Chondrocyte (in vitro differentiated cells): Measurements from ENCODE around the gene LSM12. TPM values are rescaled to one million over a fixed set of nuclear protein-coding genes. Genes with fewer than 3 reads are reported as not detected.

Source experiments
- DNase-seq: peaks from one replicate; pipeline ENCODE4 v3.0.0; 2021; ENCODE audit warnings: mixed read lengths, low spot score
- H3K27ac Mint-ChIP-seq: one replicate; pipeline ENCODE4 v1.8.0; 2021; ENCODE audit warnings: mild to moderate bottlenecking, moderate library complexity, mixed read lengths; ENCODE audit not compliant: unreplicated experiment
- H3K27me3 Mint-ChIP-seq: 2 replicates; pipeline ENCODE4 v1.8.0; 2021; ENCODE audit warnings: low read depth, mixed read lengths
- H3K36me3 Mint-ChIP-seq: 2 replicates; pipeline ENCODE4 v1.8.0; 2021; ENCODE audit warnings: low read depth, mixed read lengths
- H3K4me1 Mint-ChIP-seq: 2 replicates; pipeline ENCODE4 v1.8.0; 2021; ENCODE audit warnings: low read depth, mild to moderate bottlenecking, mixed read lengths
- H3K4me3 Mint-ChIP-seq: one replicate; pipeline ENCODE4 v1.8.0; 2021; ENCODE audit warnings: mild to moderate bottlenecking, moderate library complexity, mixed read lengths; ENCODE audit not compliant: unreplicated experiment
- H3K9me3 Mint-ChIP-seq: 2 replicates; pipeline ENCODE4 v1.8.0; 2021; ENCODE audit warnings: low read depth, mixed read lengths
- total RNA-seq: library from RNA; stranded (reverse); gene quantifications from 3 replicates; pipeline ENCODE4 v1.2.1, GENCODE V29; 2021
- TF ChIP-seq, protein P1 (sequence below): fragments of 200-600 bp; sonication (generic); IDR thresholded peaks from 2 replicates; pipeline ENCODE4 v1.5.0; 2021; ENCODE audit warnings: antibody characterized with exemption, mild to moderate bottlenecking, moderate library complexity

Gene LSM12
- total RNA-seq, 1 donor from 2014 or later: 48.3 TPM

- TF ChIP-seq, protein P1, sequence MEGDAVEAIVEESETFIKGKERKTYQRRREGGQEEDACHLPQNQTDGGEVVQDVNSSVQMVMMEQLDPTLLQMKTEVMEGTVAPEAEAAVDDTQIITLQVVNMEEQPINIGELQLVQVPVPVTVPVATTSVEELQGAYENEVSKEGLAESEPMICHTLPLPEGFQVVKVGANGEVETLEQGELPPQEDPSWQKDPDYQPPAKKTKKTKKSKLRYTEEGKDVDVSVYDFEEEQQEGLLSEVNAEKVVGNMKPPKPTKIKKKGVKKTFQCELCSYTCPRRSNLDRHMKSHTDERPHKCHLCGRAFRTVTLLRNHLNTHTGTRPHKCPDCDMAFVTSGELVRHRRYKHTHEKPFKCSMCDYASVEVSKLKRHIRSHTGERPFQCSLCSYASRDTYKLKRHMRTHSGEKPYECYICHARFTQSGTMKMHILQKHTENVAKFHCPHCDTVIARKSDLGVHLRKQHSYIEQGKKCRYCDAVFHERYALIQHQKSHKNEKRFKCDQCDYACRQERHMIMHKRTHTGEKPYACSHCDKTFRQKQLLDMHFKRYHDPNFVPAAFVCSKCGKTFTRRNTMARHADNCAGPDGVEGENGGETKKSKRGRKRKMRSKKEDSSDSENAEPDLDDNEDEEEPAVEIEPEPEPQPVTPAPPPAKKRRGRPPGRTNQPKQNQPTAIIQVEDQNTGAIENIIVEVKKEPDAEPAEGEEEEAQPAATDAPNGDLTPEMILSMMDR: no peak
- Mint-ChIP-seq H3K27ac (peak overlapping the region; percentile 98), H3K9me3 (no peaks in the 10 kb centered on the region), H3K36me3 (peaks cover 2% of the 10 kb centered on the region), H3K4me3 (no peak overlapping the region), H3K27me3 (no peaks in the 10 kb centered on the region), H3K4me1 (peaks cover 41% of the 10 kb centered on the region)
- DNase-seq: no peak
These were observed 30.9 kb upstream of the LSM12 start for GRCh38 chr17:44097110-44097958.

GRCh38 chr17:44095647-44096496 is 29.4 kb upstream of the LSM12 start:
- Mint-ChIP-seq H3K4me1 (peaks cover 33% of the 10 kb centered on the region), H3K27me3 (no peaks in the 10 kb centered on the region), H3K4me3 (peak overlapping the region; percentile 66), H3K9me3 (no peaks in the 10 kb centered on the region), H3K27ac (peak overlapping the region; percentile 98), H3K36me3 (peaks cover 5% of the 10 kb centered on the region)
- TF ChIP-seq, protein P1: peak; percentile 59
- no peak for DNase-seq

- peak overlapping the region; percentile 66 for H3K4me3 Mint-ChIP-seq
- H3K27me3 Mint-ChIP-seq: no peaks in the 10 kb centered on the region
- DNase-seq: no peak
- H3K4me1 Mint-ChIP-seq: peaks cover 33% of the 10 kb centered on the region
- H3K27ac Mint-ChIP-seq: peak overlapping the region; percentile 98
- peaks cover 5% of the 10 kb centered on the region for H3K36me3 Mint-ChIP-seq
- H3K9me3 Mint-ChIP-seq: no peaks in the 10 kb centered on the region
- TF ChIP-seq, protein P1: no peak
These were observed 28.8 kb upstream of the LSM12 start for GRCh38 chr17:44095388-44095646.

- H3K27ac Mint-ChIP-seq: peak overlapping the region; percentile 98
- H3K27me3 Mint-ChIP-seq: no peaks in the 10 kb centered on the region
- peaks cover 5% of the 10 kb centered on the region for H3K36me3 Mint-ChIP-seq
- TF ChIP-seq, protein P1: no peak
- no peak for DNase-seq
- no peaks in the 10 kb centered on the region for H3K9me3 Mint-ChIP-seq
- peaks cover 33% of the 10 kb centered on the region for H3K4me1 Mint-ChIP-seq
- peak overlapping the region; percentile 66 for H3K4me3 Mint-ChIP-seq
These were observed 28.4 kb upstream of the LSM12 start for GRCh38 chr17:44094701-44095387.
